HEK293 (cell line): ENCODE results near the gene ZNF530.

Experiments used
- CTCF ChIA-PET: fragments of 350-600 bp; formaldehyde crosslinking; extraction: SDS; loops from one replicate; lab custom pipeline; 2021; ENCODE audit warnings: antibody characterized with exemption; lab: Yijun Ruan, JAX
- POLR2A ChIA-PET: fragments of 300-600 bp; formaldehyde crosslinking; extraction: SDS; loops from one replicate; lab custom pipeline; 2020; ENCODE audit warnings: antibody characterized with exemption, inconsistent platforms; lab: Yijun Ruan, JAX
- H3K27ac ChIP-seq: fragments of 200-500 bp; sonication (Bioruptor generic); 2 replicates; pipeline ENCODE4 v1.5.1; 2014; ENCODE audit warnings: low read depth, low read length, control low read depth, inconsistent platforms; ENCODE audit errors: extremely low read depth
- H3K36me3 ChIP-seq, 2 experiments: fragments of 200-500 bp in 1 of 2; sonication (Bioruptor generic) in 1 of 2; 1 replicate in 1 of 2; 2 replicates in 1 of 2; pipeline ENCODE4 v1.5.1; 2014 to 2017; ENCODE audit warnings: inconsistent platforms in 2 of 2, low read length in 2 of 2; ENCODE audit not compliant: control insufficient read depth in 2 of 2, insufficient read depth in 1 of 2
- H3K4me1 ChIP-seq: fragments of 200-500 bp; sonication (Bioruptor generic); 2 replicates; pipeline ENCODE4 v1.5.1; 2014; ENCODE audit warnings: mild to moderate bottlenecking, low read length, inconsistent platforms; ENCODE audit not compliant: control insufficient read depth, insufficient read depth
- H3K4me3 ChIP-seq: 2 replicates; pipeline ENCODE4 v1.5.1; 2011; ENCODE audit warnings: low read depth, mild to moderate bottlenecking, control low read depth, low read length, moderate library complexity
- H3K9me3 ChIP-seq: fragments of 200-500 bp; sonication (Bioruptor generic); 2 replicates; pipeline ENCODE4 v1.5.1; 2014; ENCODE audit warnings: low read depth, low read length, inconsistent platforms; ENCODE audit not compliant: control insufficient read depth, insufficient read depth
- KLF8 ChIP-seq: fragments of 450-650 bp; formaldehyde crosslinking; IDR thresholded peaks from 2 replicates; pipeline ENCODE4 v1.5.1; 2016; ENCODE audit warnings: missing biosample characterization, missing genetic modification characterization
- SETDB1 ChIP-seq: IDR thresholded peaks from one replicate; pipeline ENCODE4 v1.6.1; 2017; ENCODE audit warnings: mild to moderate bottlenecking, low read length, moderate library complexity, mixed read lengths; ENCODE audit not compliant: insufficient read length
- TRIM28 ChIP-seq: IDR thresholded peaks from 2 replicates; pipeline ENCODE4 v1.6.1; 2011; ENCODE audit warnings: low read length, control low read depth, borderline replicate concordance
- ZBTB10 ChIP-seq: fragments of 450-650 bp; formaldehyde crosslinking; IDR thresholded peaks from 2 replicates; pipeline ENCODE4 v1.5.1; 2016; ENCODE audit warnings: missing biosample characterization, missing genetic modification characterization
- ZFP3 ChIP-seq: fragments of 450-650 bp; formaldehyde crosslinking; IDR thresholded peaks from 2 replicates; pipeline ENCODE4 v1.5.1; 2016; ENCODE audit warnings: low read depth, missing biosample characterization, missing genetic modification characterization
- ZFP69B ChIP-seq: fragments of 450-650 bp; formaldehyde crosslinking; IDR thresholded peaks from 2 replicates; pipeline ENCODE4 v1.5.1; 2016; ENCODE audit warnings: missing biosample characterization, missing genetic modification characterization
- ZIC2 ChIP-seq: fragments of 450-650 bp; formaldehyde crosslinking; IDR thresholded peaks from 2 replicates; pipeline ENCODE4 v1.5.1; 2016; ENCODE audit warnings: missing biosample characterization, missing genetic modification characterization
- ZNF133 ChIP-seq: fragments of 450-650 bp; formaldehyde crosslinking; IDR thresholded peaks from 2 replicates; pipeline ENCODE4 v1.5.1; 2016; ENCODE audit warnings: missing biosample characterization, missing genetic modification characterization
- ZNF16 ChIP-seq: fragments of 450-650 bp; formaldehyde crosslinking; IDR thresholded peaks from 2 replicates; pipeline ENCODE4 v1.5.1; 2016; ENCODE audit warnings: low read depth, missing biosample characterization, missing genetic modification characterization
- ZNF169 ChIP-seq: fragments of 450-650 bp; formaldehyde crosslinking; IDR thresholded peaks from 2 replicates; pipeline ENCODE4 v1.5.1; 2016; ENCODE audit warnings: missing biosample characterization, missing genetic modification characterization
- ZNF211 ChIP-seq: fragments of 450-650 bp; formaldehyde crosslinking; IDR thresholded peaks from 2 replicates; pipeline ENCODE4 v1.5.1; 2016; ENCODE audit warnings: low read depth, missing biosample characterization, missing genetic modification characterization
- ZNF239 ChIP-seq: fragments of 450-650 bp; formaldehyde crosslinking; IDR thresholded peaks from 2 replicates; pipeline ENCODE4 v1.5.1; 2016; ENCODE audit warnings: missing biosample characterization, missing genetic modification characterization
- ZNF280D ChIP-seq: fragments of 450-650 bp; formaldehyde crosslinking; IDR thresholded peaks from 2 replicates; pipeline ENCODE4 v1.5.1; 2016; ENCODE audit warnings: missing biosample characterization, missing genetic modification characterization
- ZNF362 ChIP-seq: fragments of 450-650 bp; formaldehyde crosslinking; IDR thresholded peaks from 2 replicates; pipeline ENCODE4 v1.5.1; 2016; ENCODE audit warnings: missing biosample characterization, missing genetic modification characterization
- ZNF416 ChIP-seq: fragments of 450-650 bp; formaldehyde crosslinking; IDR thresholded peaks from 2 replicates; pipeline ENCODE4 v1.5.1; 2016; ENCODE audit warnings: missing biosample characterization, missing genetic modification characterization
- ZNF510 ChIP-seq: fragments of 450-650 bp; formaldehyde crosslinking; IDR thresholded peaks from 2 replicates; pipeline ENCODE4 v1.5.1; 2018; ENCODE audit warnings: mild to moderate bottlenecking, missing genetic modification characterization, missing biosample characterization; ENCODE audit not compliant: insufficient replicate concordance
- ZNF560 ChIP-seq: fragments of 450-650 bp; formaldehyde crosslinking; IDR thresholded peaks from 2 replicates; pipeline ENCODE4 v1.5.1; 2017; ENCODE audit warnings: missing biosample characterization, missing genetic modification characterization, borderline replicate concordance
- ZNF571 ChIP-seq: fragments of 450-650 bp; formaldehyde crosslinking; IDR thresholded peaks from 2 replicates; pipeline ENCODE4 v1.5.0; 2017; ENCODE audit warnings: missing biosample characterization, missing genetic modification characterization
- ZNF580 ChIP-seq: fragments of 450-650 bp; formaldehyde crosslinking; IDR thresholded peaks from 2 replicates; pipeline ENCODE4 v1.5.1; 2016; ENCODE audit warnings: missing biosample characterization, missing genetic modification characterization
- ZNF585B ChIP-seq: fragments of 450-650 bp; formaldehyde crosslinking; IDR thresholded peaks from 2 replicates; pipeline ENCODE4 v1.5.1; 2016; ENCODE audit warnings: missing biosample characterization, missing genetic modification characterization
- ZNF610 ChIP-seq: fragments of 450-650 bp; formaldehyde crosslinking; IDR thresholded peaks from 2 replicates; pipeline ENCODE4 v1.5.1; 2016; ENCODE audit warnings: missing biosample characterization, missing genetic modification characterization, borderline replicate concordance
- ZNF645 ChIP-seq: fragments of 450-650 bp; formaldehyde crosslinking; IDR thresholded peaks from 2 replicates; pipeline ENCODE4; 2016; ENCODE audit warnings: missing biosample characterization, missing genetic modification characterization
- ZNF76 ChIP-seq: fragments of 450-650 bp; formaldehyde crosslinking; IDR thresholded peaks from 2 replicates; pipeline ENCODE4; 2016; ENCODE audit warnings: low read depth, missing biosample characterization, missing genetic modification characterization, borderline replicate concordance
- ZNF768 ChIP-seq: fragments of 450-650 bp; formaldehyde crosslinking; IDR thresholded peaks from 2 replicates; pipeline ENCODE4 v1.5.1; 2018; ENCODE audit warnings: missing biosample characterization, mild to moderate bottlenecking, missing genetic modification characterization
- ZNF792 ChIP-seq: fragments of 450-650 bp; formaldehyde crosslinking; IDR thresholded peaks from 2 replicates; pipeline ENCODE4 v1.5.1; 2016; ENCODE audit warnings: missing biosample characterization, missing genetic modification characterization

The ZNF530 gene

GRCh38 chr19:57563547-57563946, 36.1 kb upstream of the ZNF530 start:
- Histone ChIP-seq H3K4me3 (no peak overlapping the region), H3K36me3 (no peaks in the 10 kb centered on the region), H3K27ac (no peak overlapping the region), H3K9me3 (peaks cover 9% of the 10 kb centered on the region), H3K4me1 (no peaks in the 10 kb centered on the region; the same call in 1 of the 2 replicates)
- CTCF ChIA-PET, result no interaction called here
- TF ChIP-seq ZNF16 (tag by site-specific recombination) (no peak), ZNF211 (tag by site-specific recombination) (no peak), SETDB1 (peak; percentile 92), TRIM28 (0 out of 2 replicates have a peak, but pooled peaks have one; percentile 51), ZIC2 (tag by site-specific recombination) (no peak), ZNF416 (tag by site-specific recombination) (no peak), ZFP3 (tag by site-specific recombination) (no peak)
- POLR2A ChIA-PET, result no interaction called here

- ChIA-PET POLR2A (no interaction called here), CTCF (interaction anchor here (0.5 to 1.1 kb wide), 2 partner anchors 11 to 115 kb away, joined by 3 to 4 read pairs; partner anchors contain the start of gene ZNF551)
- peaks cover 0 to 5% of the 10 kb centered on the region in 2 experiments; a peak in 1 of 3 replicates for H3K36me3 ChIP-seq
- no peak overlapping the region for H3K27ac ChIP-seq
- peaks cover 5% of the 10 kb centered on the region for H3K9me3 ChIP-seq
- no peak overlapping the region for H3K4me3 ChIP-seq
- no peaks in the 10 kb centered on the region for H3K4me1 ChIP-seq
- no peak for TF ChIP-seq ZNF362 (tag by site-specific recombination)
- TF ChIP-seq ZNF510 (tag by site-specific recombination), result peak; percentile 70
- TF ChIP-seq ZNF560 (tag by site-specific recombination), result 0 out of 2 replicates have a peak, but pooled peaks have one; percentile 15
- TF ChIP-seq ZNF645 (tag by site-specific recombination), result no peak
- TF ChIP-seq ZNF585B (tag by site-specific recombination), result no peak
- TF ChIP-seq ZNF580 (tag by site-specific recombination), result 0 out of 2 replicates have a peak, but pooled peaks have one; percentile 26
- TF ChIP-seq ZNF169 (tag by site-specific recombination), result 0 out of 2 replicates have a peak, but pooled peaks have one; percentile 55
- 0 out of 2 replicates have a peak, but pooled peaks have one; percentile 41 for TF ChIP-seq ZNF133 (tag by site-specific recombination)
- TF ChIP-seq ZNF76 (tag by site-specific recombination), result no peak
- TF ChIP-seq ZBTB10 (tag by site-specific recombination), result no peak
- no peak for TF ChIP-seq ZNF16 (tag by site-specific recombination)
- no peak for TF ChIP-seq ZFP69B (tag by site-specific recombination)
- TF ChIP-seq ZNF571 (tag by site-specific recombination), result no peak
- no peak for TF ChIP-seq ZNF239 (tag by site-specific recombination)
- no peak for TF ChIP-seq ZNF792 (tag by site-specific recombination)
- 0 out of 2 replicates have a peak, but pooled peaks have one; percentile 16 for TF ChIP-seq KLF8
- 0 out of 2 replicates have a peak, but pooled peaks have one; percentile 48 for TF ChIP-seq ZNF610 (tag by site-specific recombination)
- peak; percentile 100 for TF ChIP-seq ZNF280D (tag by site-specific recombination)
- TF ChIP-seq ZNF768, result no peak
Measured at GRCh38 chr19:57566396-57567265, 33.1 kb upstream of the ZNF530 start.
